HCT116 (cell line): ENCODE results near the gene CELF2. TPM values are rescaled to one million over a fixed set of nuclear protein-coding genes. Genes with fewer than 3 reads are reported as not detected.

Experiments
- ATAC-seq: fragments of 200-7000 bp; cut with Tn5 transposase; 2 replicates; pipeline ENCODE4 v1.9.1; 2020; ENCODE audit warnings: mild to moderate bottlenecking, moderate library complexity
- BruUV-seq: library from RNA; stranded (reverse); fragments of 400-500 nt; replicated peaks from 2 replicates; lab custom pipeline; 2021; lab: Mats Ljungman, UMichigan
- CTCF ChIA-PET: fragments of 300-600 bp; sonication (Branson Sonifier 250); formaldehyde crosslinking; loops from one replicate; lab custom pipeline; 2021; ENCODE audit warnings: antibody characterized with exemption; lab: Charles Lee
- POLR2A ChIA-PET: fragments of 300-600, 350-600 bp; sonication (Branson Sonifier 250); formaldehyde crosslinking; loops from one replicate; lab custom pipeline; 2021; ENCODE audit warnings: antibody characterized with exemption; lab: Charles Lee
- RAD21 ChIA-PET, 2 experiments: fragments of 300-600 bp; sonication (Branson Sonifier 250); formaldehyde crosslinking; loops; one replicate each; lab custom pipeline; 2023; ENCODE audit warnings: low total read pairs in 2 of 2; ENCODE audit not compliant: uncharacterized antibody in 2 of 2, unreplicated experiment in 2 of 2, low non-redundant PET in 1 of 2; lab: Charles Lee
- DNase-seq: peaks from one replicate; pipeline ENCODE4 v3.0.0-alpha.2; 2010; ENCODE audit warnings: low read depth, low spot score
- H2AFZ ChIP-seq: fragments of 200-600 bp; shearing (Covaris generic), sonication (generic); 2 replicates; pipeline ENCODE4 v1.6.1; 2017; ENCODE audit warnings: low read depth, mixed run types, mixed read lengths, antibody characterized with exemption, low read length; ENCODE audit not compliant: poor library complexity, severe bottlenecking
- H3K27ac ChIP-seq: 2 replicates; pipeline ENCODE4 v1.5.1; 2012; ENCODE audit warnings: low read depth, low read length
- H3K27me3 ChIP-seq: fragments of 200-600 bp; sonication (generic); 2 replicates; pipeline ENCODE4 v1.6.1; 2016; ENCODE audit warnings: mixed run types, low read length, mixed read lengths; ENCODE audit not compliant: insufficient read depth
- H3K36me3 ChIP-seq, 2 experiments: fragments of 200-500 bp in 1 of 2; fragments of 200-600 bp in 1 of 2; sonication (Bioruptor generic) in 1 of 2; sonication (generic) in 1 of 2; 2 replicates each; pipeline versions ENCODE4 v1.5.1 to v1.6.1; 2014 to 2016; ENCODE audit warnings: low read length in 2 of 2, inconsistent platforms in 1 of 2, mixed read lengths in 1 of 2, mixed run types in 1 of 2; ENCODE audit not compliant: insufficient read depth in 2 of 2, control insufficient read depth in 1 of 2
- H3K4me1 ChIP-seq, 2 experiments: fragments of 200-600 bp in 1 of 2; sonication (generic) in 1 of 2; 2 replicates each; pipeline versions ENCODE4 v1.5.1 to v1.6.1; 2012 to 2017; ENCODE audit warnings: low read length in 2 of 2, inconsistent platforms in 1 of 2, mild to moderate bottlenecking in 1 of 2, mixed read lengths in 1 of 2, mixed run types in 1 of 2, moderate library complexity in 1 of 2; ENCODE audit not compliant: insufficient read depth in 2 of 2, control insufficient read depth in 1 of 2
- H3K4me2 ChIP-seq: fragments of 200-600 bp; sonication (generic); 2 replicates; pipeline ENCODE4 v1.6.1; 2017; ENCODE audit warnings: mixed run types, low read length, mixed read lengths
- H3K4me3 ChIP-seq, 2 experiments: fragments of 200-600 bp in 1 of 2; sonication (generic) in 1 of 2; replicated peaks in 1 of 2; 2 replicates each; pipeline ENCODE4 v1.5.1; 2011 to 2016; ENCODE audit warnings: low read length in 2 of 2, control low read depth in 1 of 2, low read depth in 1 of 2, mild to moderate bottlenecking in 1 of 2, mixed read lengths in 1 of 2, mixed run types in 1 of 2
- H3K79me2 ChIP-seq: fragments of 200-600 bp; sonication (generic); 2 replicates; pipeline ENCODE4 v1.6.1; 2017; ENCODE audit warnings: mild to moderate bottlenecking, mixed run types, low read length, moderate library complexity, mixed read lengths; ENCODE audit not compliant: insufficient read depth
- H3K9ac ChIP-seq: fragments of 200-600 bp; sonication (generic); 2 replicates; pipeline ENCODE4 v1.6.1; 2016; ENCODE audit warnings: low read length, mixed read lengths
- H3K9me2 ChIP-seq: fragments of 200-600 bp; sonication (generic), shearing (Covaris generic); 2 replicates; pipeline ENCODE4 v1.6.1; 2017; ENCODE audit warnings: mixed run types, mild to moderate bottlenecking, moderate library complexity; ENCODE audit not compliant: insufficient read depth
- H3K9me3 ChIP-seq, 2 experiments: fragments of 200-500 bp in 1 of 2; fragments of 200-600 bp in 1 of 2; sonication (Bioruptor generic) in 1 of 2; sonication (generic) in 1 of 2; 2 replicates each; pipeline ENCODE4 v1.6.1; 2014 to 2017; ENCODE audit warnings: low read length in 2 of 2, mixed read lengths in 2 of 2, inconsistent platforms in 1 of 2, low read depth in 1 of 2, mild to moderate bottlenecking in 1 of 2, mixed run types in 1 of 2, moderate library complexity in 1 of 2; ENCODE audit not compliant: control insufficient read depth in 1 of 2, insufficient read depth in 1 of 2
- H4K20me1 ChIP-seq: fragments of 200-600 bp; sonication (generic), shearing (Covaris generic); 2 replicates; pipeline ENCODE4 v1.6.1; 2017; ENCODE audit warnings: mixed run types, mild to moderate bottlenecking, moderate library complexity; ENCODE audit not compliant: insufficient read depth
- CBX3 ChIP-seq: IDR thresholded peaks from 2 replicates; pipeline ENCODE4 v1.6.1; 2012; ENCODE audit warnings: low read depth
- CEBPB ChIP-seq: IDR thresholded peaks from 2 replicates; pipeline ENCODE4 v1.6.1; 2012; ENCODE audit warnings: low read depth
- CTCF ChIP-seq, 3 experiments: fragments of 200-600 bp in 1 of 3; sonication (generic) in 1 of 3; IDR thresholded peaks in 2 of 3; conservative IDR thresholded peaks in 1 of 3; 2 replicates each; pipeline ENCODE4 v1.5.1; 2012 to 2017; ENCODE audit warnings: low read depth in 2 of 3, low read length in 2 of 3, antibody characterized with exemption in 1 of 3, borderline replicate concordance in 1 of 3, control low read depth in 1 of 3, mild to moderate bottlenecking in 1 of 3, mixed read lengths in 1 of 3, mixed run types in 1 of 3, moderate library complexity in 1 of 3; ENCODE audit not compliant: insufficient read depth in 1 of 3
- ELF1 ChIP-seq: IDR thresholded peaks from 2 replicates; pipeline ENCODE4 v1.6.1; 2012; ENCODE audit warnings: low read depth, borderline replicate concordance
- JUND ChIP-seq: IDR thresholded peaks from 2 replicates; pipeline ENCODE4 v1.6.1; 2012
- POLR2AphosphoS5 ChIP-seq: IDR thresholded peaks from 2 replicates; pipeline ENCODE4 v1.6.1; 2011; ENCODE audit warnings: mild to moderate bottlenecking, low read depth, low read length, moderate library complexity
- REST ChIP-seq: IDR thresholded peaks from 2 replicates; pipeline ENCODE4 v1.6.1; 2012; ENCODE audit warnings: low read depth
- SP1 ChIP-seq: IDR thresholded peaks from 2 replicates; pipeline ENCODE4 v1.6.1; 2012; ENCODE audit warnings: low read depth
- intact Hi-C: fragments of 100-400 bp; cut with micrococcal nuclease; formaldehyde crosslinking; loops from 2 replicates; pipeline ENCODE4 v1.10.0; 2022
- total RNA-seq: library from RNA; stranded (reverse); gene quantifications from one replicate; pipeline ENCODE4 v1.2.1, GENCODE V29; 2021; ENCODE audit not compliant: unreplicated experiment

CELF2 gene
- total RNA-seq, 1 experiment from 2014 or later: 0.66 TPM

GRCh38 chr10:11018432-11018841, 765 bp downstream of the CELF2 start:
- intact Hi-C loops: no loop called here
- Histone ChIP-seq H3K4me1 (no peaks in the 10 kb centered on the region), H3K27ac (no peak overlapping the region), H3K79me2 (no peaks in the 10 kb centered on the region), H3K4me3 (no peak overlapping the region), H3K9ac (no peak overlapping the region), H3K4me2 (no peak overlapping the region), H3K27me3 (no peaks in the 10 kb centered on the region), H3K9me3 (peaks cover 0 to 1% of the 10 kb centered on the region in 2 experiments; a peak in 1 of 4 replicates), H3K36me3 (no peaks in the 10 kb centered on the region), H4K20me1 (no peaks in the 10 kb centered on the region), H2AFZ (no peak overlapping the region), H3K9me2 (no peaks in the 10 kb centered on the region)
- ChIA-PET CTCF (no interaction called here), POLR2A (no interaction called here), RAD21 (no interaction called here)
- no peak for TF ChIP-seq ELF1
- no peak for ATAC-seq
- no TSS peak for BruUV-seq
- no peak for DNase-seq

GRCh38 chr10:11018855-11019631, 1.4 kb downstream of the CELF2 start:
- ATAC-seq: no peak
- no peaks in the 10 kb centered on the region for H3K79me2 ChIP-seq
- intact Hi-C loops: no loop called here
- DNase-seq: no peak
- no peaks in the 10 kb centered on the region for H3K4me1 ChIP-seq
- H3K4me2 ChIP-seq: no peak overlapping the region
- BruUV-seq: no TSS peak
- ChIA-PET POLR2A (no interaction called here), RAD21 (no interaction called here), CTCF (no interaction called here)
- no peak overlapping the region for H3K4me3 ChIP-seq
- no peak overlapping the region for H2AFZ ChIP-seq
- H3K9me2 ChIP-seq: no peaks in the 10 kb centered on the region
- no peak overlapping the region for H3K27ac ChIP-seq
- H3K36me3 ChIP-seq: no peaks in the 10 kb centered on the region
- TF ChIP-seq SP1: no peak
- no peak for TF ChIP-seq CTCF (IDR thresholded peaks at IDR 0.05 in 2 of 3, conservative IDR thresholded peaks at IDR 0.05 in 1 of 3; ENCODE audit: borderline replicate concordance in 1 of 3, insufficient read depth in 1 of 3, low read depth in 2 of 3, low read length in 2 of 3)
- no peak for TF ChIP-seq CBX3
- no peak for TF ChIP-seq POLR2AphosphoS5
- no peak for TF ChIP-seq REST
- no peak for TF ChIP-seq CEBPB
- no peak for TF ChIP-seq JUND
- no peaks in the 10 kb centered on the region for H3K27me3 ChIP-seq
- no peaks in the 10 kb centered on the region for H4K20me1 ChIP-seq
- H3K9me3 ChIP-seq: no peaks in the 10 kb centered on the region; a peak in 1 of 4 replicates
- H3K9ac ChIP-seq: no peak overlapping the region
